Measurements from ENCODE around the gene MAML2.

GRCh38 chr11:96085319-96085930, 257.6 kb downstream of the MAML2 start:
- TF ChIP-seq CTCF (IDR thresholded peaks at IDR 0.05) (no peak), POLR2A (IDR thresholded peaks at IDR 0.05) (no peak), POLR2AphosphoS5 (IDR thresholded peaks at IDR 0.05) (no peak), EP300 (IDR thresholded peaks at IDR 0.05; ENCODE audit: low read depth) (no peak)
